ENCODE measurements around the gene ZFP62. TPM values are rescaled to one million over a fixed set of nuclear protein-coding genes. Genes with fewer than 3 reads are reported as not detected.
A peak's percentile ranks its signal among the peaks of the same experiment; 100 is the strongest.

The ZFP62 gene
- total and polyA plus RNA-seq, 12 donors, result 6.4 to 24.9 (median 13.6) TPM

DNA sequence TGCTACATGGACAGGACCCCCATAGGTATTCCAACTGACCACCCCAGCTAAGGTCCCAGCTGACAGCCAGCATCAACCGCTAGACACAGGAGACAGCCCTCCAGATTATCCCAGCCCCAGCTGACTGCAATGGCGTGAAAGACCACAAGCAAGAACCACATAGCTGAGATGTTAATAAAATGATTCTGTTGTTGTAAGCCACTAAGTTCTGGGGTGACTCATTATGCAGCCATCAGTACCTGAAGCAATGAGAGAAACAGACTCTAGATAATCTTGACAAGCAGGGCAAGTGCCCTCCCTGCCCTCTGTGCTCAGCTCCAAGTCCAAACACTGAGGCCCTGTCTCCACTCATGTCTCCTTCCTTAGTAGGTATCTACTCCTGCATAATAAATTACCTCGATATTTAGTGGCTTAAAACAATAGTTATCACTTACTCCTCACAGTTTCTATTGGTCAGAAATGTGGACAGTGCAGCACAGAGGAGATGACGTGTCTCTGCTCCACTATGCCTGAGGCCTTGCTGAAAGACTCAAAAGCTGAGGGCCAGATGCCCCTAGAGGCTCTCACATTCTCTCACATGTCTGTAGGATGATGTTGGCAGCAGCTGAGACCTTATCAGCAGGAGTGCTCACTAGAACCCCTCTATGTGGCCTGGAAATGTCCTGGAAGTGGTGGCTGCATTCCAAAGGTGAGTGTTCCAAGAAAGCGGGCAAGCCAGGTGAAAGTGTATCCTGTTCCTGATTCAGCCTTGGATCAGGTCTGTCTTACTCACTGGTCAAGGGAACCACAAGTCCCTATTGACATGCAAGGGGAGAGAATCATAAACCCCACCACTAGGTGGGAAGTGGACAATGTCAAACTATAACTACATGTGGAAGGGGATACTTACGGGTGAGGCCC, 60.9 kb downstream of the ZFP62 start:
- WGBS, 2 donors, result 51% methylated on average over 6 of the region's 6 CpGs
- no peak for DNase-seq
- Histone ChIP-seq H3K4me1 (peaks cover 20 to 93% (median 87%) of the 10 kb centered on the region in 9 donors), H3K4me3 (peak overlapping the region in 8 of 10 donors; percentile 10 to 100 (median 96)), H3K36me3 (peaks cover 0 to 63% (median 0%) of the 10 kb centered on the region in 9 donors), H3K27me3 (no peaks in the 10 kb centered on the region), H3K27ac (peak overlapping the region in 8 of 10 donors; percentile 9 to 100 (median 100)), H3K9me3 (no peaks in the 10 kb centered on the region)
- intact Hi-C loops (cut with DNase I), result loop anchor here in 7 of 10 donors (5.0 to 10.0 kb wide), 8 partner anchors 45 to 385 kb away; partner anchors contain the start of genes BTNL9 (in 2 of the 7) and ZFP62 (in 2 of the 7)
- TF ChIP-seq, protein P1, sequence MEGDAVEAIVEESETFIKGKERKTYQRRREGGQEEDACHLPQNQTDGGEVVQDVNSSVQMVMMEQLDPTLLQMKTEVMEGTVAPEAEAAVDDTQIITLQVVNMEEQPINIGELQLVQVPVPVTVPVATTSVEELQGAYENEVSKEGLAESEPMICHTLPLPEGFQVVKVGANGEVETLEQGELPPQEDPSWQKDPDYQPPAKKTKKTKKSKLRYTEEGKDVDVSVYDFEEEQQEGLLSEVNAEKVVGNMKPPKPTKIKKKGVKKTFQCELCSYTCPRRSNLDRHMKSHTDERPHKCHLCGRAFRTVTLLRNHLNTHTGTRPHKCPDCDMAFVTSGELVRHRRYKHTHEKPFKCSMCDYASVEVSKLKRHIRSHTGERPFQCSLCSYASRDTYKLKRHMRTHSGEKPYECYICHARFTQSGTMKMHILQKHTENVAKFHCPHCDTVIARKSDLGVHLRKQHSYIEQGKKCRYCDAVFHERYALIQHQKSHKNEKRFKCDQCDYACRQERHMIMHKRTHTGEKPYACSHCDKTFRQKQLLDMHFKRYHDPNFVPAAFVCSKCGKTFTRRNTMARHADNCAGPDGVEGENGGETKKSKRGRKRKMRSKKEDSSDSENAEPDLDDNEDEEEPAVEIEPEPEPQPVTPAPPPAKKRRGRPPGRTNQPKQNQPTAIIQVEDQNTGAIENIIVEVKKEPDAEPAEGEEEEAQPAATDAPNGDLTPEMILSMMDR (IDR thresholded peaks at IDR 0.05), result peak in 1 of 9 donors; percentile 14
- no peak for ATAC-seq

DNA sequence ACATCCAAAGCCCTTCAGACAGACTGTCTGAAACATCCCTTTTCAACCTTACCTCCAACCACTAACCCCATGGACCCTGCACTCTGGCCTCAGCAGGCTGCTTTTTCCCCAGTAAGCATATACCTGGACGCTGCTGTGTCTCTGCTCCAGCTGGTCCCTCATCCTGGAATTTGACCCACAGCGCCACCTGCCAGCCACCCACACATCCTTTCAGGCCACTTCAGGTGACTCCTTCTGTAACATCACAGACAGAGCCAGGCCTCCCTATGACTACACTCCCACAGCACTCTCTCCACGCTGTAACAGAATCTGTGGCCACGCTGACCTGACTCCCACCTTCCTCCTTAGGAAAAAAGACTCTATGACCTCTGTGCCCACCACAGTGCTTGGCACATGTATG, 61.9 kb downstream of the ZFP62 start:
- peaks cover 0 to 72% (median 0%) of the 10 kb centered on the region in 9 donors for H3K36me3 ChIP-seq
- no peaks in the 10 kb centered on the region for H3K9me3 ChIP-seq
- peak overlapping the region in 4 of 10 donors; percentile 10 to 100 (median 94) for H3K4me3 ChIP-seq
- H3K27ac ChIP-seq, result peak overlapping the region in 4 of 10 donors; percentile 30 to 100 (median 99)
- DNase-seq (no peak), ATAC-seq (no peak)
- H3K4me1 ChIP-seq, result peaks cover 18 to 93% (median 82%) of the 10 kb centered on the region in 9 donors
- intact Hi-C loops (cut with DNase I), result loop anchor here in 3 of 10 donors (10.0 kb wide), 3 partner anchors 46 to 246 kb away; partner anchors contain the start of gene BTNL9 (in 1 of the 3)
- TF ChIP-seq, protein P1 (IDR thresholded peaks at IDR 0.05), result peak in 4 of 9 donors; percentile 18 to 45 (median 22)
- no peaks in the 10 kb centered on the region for H3K27me3 ChIP-seq
- WGBS, 2 donors, result 67 to 69% methylated on average over 4 of the region's 4 CpGs

DNA sequence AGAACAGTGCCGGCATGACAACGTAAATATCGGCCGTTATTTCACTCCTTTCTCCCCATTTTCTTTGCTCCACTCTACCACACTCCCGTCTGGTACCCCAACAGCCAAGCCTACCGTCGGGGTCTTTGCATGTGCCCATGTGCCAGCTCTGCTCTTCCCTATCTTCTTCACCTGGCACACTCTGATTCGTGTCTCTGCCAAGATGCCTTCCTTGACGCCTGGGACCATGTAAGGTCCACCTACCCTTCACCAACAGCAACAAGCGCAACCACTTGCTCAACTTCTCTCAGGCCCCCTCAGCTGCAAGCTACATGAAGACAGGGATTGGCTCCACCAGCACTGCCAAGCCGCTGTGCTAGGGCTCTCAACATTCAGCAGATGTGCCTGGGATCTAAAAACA, 62.9 kb downstream of the ZFP62 start:
- Histone ChIP-seq H3K36me3 (peaks cover 0 to 82% (median 0%) of the 10 kb centered on the region in 9 donors), H3K27me3 (no peaks in the 10 kb centered on the region), H3K4me1 (peaks cover 17 to 92% (median 82%) of the 10 kb centered on the region in 9 donors), H3K27ac (peak overlapping the region in 2 of 10 donors; percentile 3 to 34), H3K4me3 (peak overlapping the region in 4 of 10 donors; percentile 3 to 99 (median 8)), H3K9me3 (no peaks in the 10 kb centered on the region)
- no peak for ATAC-seq
- TF ChIP-seq, protein P1 (IDR thresholded peaks at IDR 0.05), result no peak
- DNase-seq, result no peak
- intact Hi-C loops (cut with DNase I), result loop anchor here in 3 of 10 donors (10.0 kb wide), 3 partner anchors 47 to 247 kb away; partner anchors contain the start of gene BTNL9 (in 1 of the 3)
- WGBS, 2 donors, result 74 to 85% methylated on average over 11 of the region's 11 CpGs

Other genes starting within 250 kb of the ZFP62 start
- gene FLT4, start 211.7 kb downstream of the ZFP62 start, total RNA-seq, result 1 to 10 TPM; 3.8 to 9.3 (median 6.3) TPM
- gene FLT4, start 211.7 kb downstream of the ZFP62 start, polyA plus RNA-seq, result 10 to 100 TPM in 1 of 2 donors, 1 to 10 TPM in 1; 4.5 to 10.8 TPM
- not detected for gene OR2Y1, start 121.2 kb downstream of the ZFP62 start, total RNA-seq
- not detected for gene OR2Y1, start 121.2 kb downstream of the ZFP62 start, polyA plus RNA-seq
- 100 to 1,000 TPM in 2 of 10 donors, 10 to 100 TPM in 8; 50.1 to 118 (median 59.7) TPM for gene MGAT1, start 58.5 kb downstream of the ZFP62 start, total RNA-seq
- 100 to 1,000 TPM in 1 of 2 donors, 10 to 100 TPM in 1; 71.7 to 127 TPM for gene MGAT1, start 58.5 kb downstream of the ZFP62 start, polyA plus RNA-seq
- under 1 TPM in 2 of 10 donors, not detected in 8; 0.18 to 0.28 TPM for gene BTNL8, start 37.9 kb upstream of the ZFP62 start, total RNA-seq
- gene BTNL8, start 37.9 kb upstream of the ZFP62 start, polyA plus RNA-seq, result under 1 TPM in 1 of 2 donors, not detected in 1; 0.09 TPM
- under 1 TPM in 1 of 10 donors, not detected in 9; 0.17 TPM for gene BTNL3, start 127.6 kb upstream of the ZFP62 start, total RNA-seq
- gene BTNL3, start 127.6 kb upstream of the ZFP62 start, polyA plus RNA-seq, result under 1 TPM in 1 of 2 donors, not detected in 1; 0.03 TPM
- gene BTNL9, start 179.0 kb upstream of the ZFP62 start, total RNA-seq, result 100 to 1,000 TPM in 2 of 10 donors, 10 to 100 TPM in 8; 16.0 to 140 (median 29.2) TPM
- gene BTNL9, start 179.0 kb upstream of the ZFP62 start, polyA plus RNA-seq, result 100 to 1,000 TPM in 1 of 2 donors, 10 to 100 TPM in 1; 38.8 to 254 TPM